Hepatocyte (in vitro differentiated cells): ENCODE results near the gene PDLIM4.
A peak's percentile ranks its signal among the peaks of the same experiment; 100 is the strongest.

Experiments used
- CTCF ChIP-seq: fragments of 200-600 bp; sonication (generic); IDR thresholded peaks from 2 replicates; pipeline ENCODE4 v1.5.1; 2016; ENCODE audit warnings: antibody characterized with exemption, mild to moderate bottlenecking; ENCODE audit not compliant: poor library complexity
- EZH2 ChIP-seq: fragments of 200-600 bp; sonication (generic); IDR thresholded peaks from 2 replicates; pipeline ENCODE4 v1.6.1; 2016; ENCODE audit warnings: antibody characterized with exemption, mild to moderate bottlenecking, borderline replicate concordance
- EZH2phosphoT487 ChIP-seq: fragments of 200-600 bp; sonication (generic); IDR thresholded peaks from one replicate; pipeline ENCODE4 v1.6.1; 2018; ENCODE audit warnings: antibody characterized with exemption, mild to moderate bottlenecking, low read depth, moderate library complexity; ENCODE audit not compliant: unreplicated experiment, severe bottlenecking

- TF ChIP-seq CTCF: peak; percentile 75
- no peak for TF ChIP-seq EZH2
- no peak for TF ChIP-seq EZH2phosphoT487
Observed at GRCh38 chr5:132238169-132238744, 19.2 kb upstream of the PDLIM4 start.
